ENCODE results near the gene ATP2B3.

ATP2B3 gene

GRCh38 chrX:153560000-153560399 is 42.6 kb downstream of the ATP2B3 start:
- Histone ChIP-seq H3K27me3 (ENCODE audit: insufficient read depth, low read depth) (peaks cover 64% of the 10 kb centered on the region), H3K27ac (no peak overlapping the region), H3K4me3 (IDR thresholded peaks at IDR 0.05; ENCODE audit: insufficient read depth, low read depth, low read length) (no peak overlapping the region), H4K20me1 (ENCODE audit: insufficient read depth) (no peaks in the 10 kb centered on the region), H3K4me2 (no peak overlapping the region), H3K9ac (no peak overlapping the region), H3K36me3 (ENCODE audit: insufficient read depth) (no peaks in the 10 kb centered on the region), H3K4me1 (ENCODE audit: low read depth, poor library complexity, severe bottlenecking) (no peaks in the 10 kb centered on the region), H3K79me2 (ENCODE audit: insufficient read depth, low read depth) (no peaks in the 10 kb centered on the region), H2AFZ (ENCODE audit: low read depth) (no peak overlapping the region)
- no peak for TF ChIP-seq CTCF (conservative IDR thresholded peaks at IDR 0.05; ENCODE audit: low read depth, low read length)

- H3K4me1 ChIP-seq (ENCODE audit: low read depth, poor library complexity, severe bottlenecking), result no peaks in the 10 kb centered on the region
- H3K4me3 ChIP-seq (IDR thresholded peaks at IDR 0.05; ENCODE audit: insufficient read depth, low read depth, low read length), result no peak overlapping the region
- no peak for TF ChIP-seq CTCF (conservative IDR thresholded peaks at IDR 0.05; ENCODE audit: low read depth, low read length)
- H3K4me2 ChIP-seq, result no peak overlapping the region
- no peaks in the 10 kb centered on the region for H3K36me3 ChIP-seq (ENCODE audit: insufficient read depth)
- H2AFZ ChIP-seq (ENCODE audit: low read depth), result no peak overlapping the region
- H4K20me1 ChIP-seq (ENCODE audit: insufficient read depth), result no peaks in the 10 kb centered on the region
- no peak overlapping the region for H3K27ac ChIP-seq
- no peaks in the 10 kb centered on the region for H3K79me2 ChIP-seq (ENCODE audit: insufficient read depth, low read depth)
- peaks cover 64% of the 10 kb centered on the region for H3K27me3 ChIP-seq (ENCODE audit: insufficient read depth, low read depth)
- H3K9ac ChIP-seq, result no peak overlapping the region
These were observed 43.0 kb downstream of the ATP2B3 start for GRCh38 chrX:153560466-153560865.

- no peak for TF ChIP-seq CTCF (conservative IDR thresholded peaks at IDR 0.05; ENCODE audit: low read depth, low read length)
- Histone ChIP-seq H3K4me3 (IDR thresholded peaks at IDR 0.05; ENCODE audit: insufficient read depth, low read depth, low read length) (no peak overlapping the region), H3K4me2 (no peak overlapping the region), H3K4me1 (ENCODE audit: low read depth, poor library complexity, severe bottlenecking) (no peaks in the 10 kb centered on the region), H3K27me3 (ENCODE audit: insufficient read depth, low read depth) (peaks cover 60% of the 10 kb centered on the region), H3K36me3 (ENCODE audit: insufficient read depth) (no peaks in the 10 kb centered on the region), H2AFZ (ENCODE audit: low read depth) (no peak overlapping the region), H3K79me2 (ENCODE audit: insufficient read depth, low read depth) (no peaks in the 10 kb centered on the region), H3K9ac (no peak overlapping the region), H3K27ac (no peak overlapping the region), H4K20me1 (ENCODE audit: insufficient read depth) (no peaks in the 10 kb centered on the region)
These were observed 43.9 kb downstream of the ATP2B3 start for GRCh38 chrX:153561337-153561736.

- Histone ChIP-seq H3K79me2 (ENCODE audit: insufficient read depth, low read depth) (no peaks in the 10 kb centered on the region), H3K27ac (no peak overlapping the region), H3K4me3 (IDR thresholded peaks at IDR 0.05; ENCODE audit: insufficient read depth, low read depth, low read length) (no peak overlapping the region), H4K20me1 (ENCODE audit: insufficient read depth) (no peaks in the 10 kb centered on the region), H2AFZ (ENCODE audit: low read depth) (no peak overlapping the region), H3K36me3 (ENCODE audit: insufficient read depth) (no peaks in the 10 kb centered on the region), H3K9ac (no peak overlapping the region), H3K27me3 (ENCODE audit: insufficient read depth, low read depth) (peaks cover 64% of the 10 kb centered on the region), H3K4me2 (no peak overlapping the region), H3K4me1 (ENCODE audit: low read depth, poor library complexity, severe bottlenecking) (no peaks in the 10 kb centered on the region)
- no peak for TF ChIP-seq CTCF (conservative IDR thresholded peaks at IDR 0.05; ENCODE audit: low read depth, low read length)
These were observed 45.1 kb downstream of the ATP2B3 start for GRCh38 chrX:153562546-153562945.

Measured in KMS-11 (cell line).